Fibroblast of upper back skin (primary cell): ENCODE results near the gene SIGLEC10.

ENCODE experiments used
- DNase-seq: peaks from one replicate; pipeline ENCODE4 v3.0.0-alpha.2; 2013

Gene SIGLEC10

GRCh38 chr19:51391073-51391611 is 26.3 kb downstream of the SIGLEC10 start:
- DNase-seq, result no peak

GRCh38 chr19:51389143-51389542 is 28.3 kb downstream of the SIGLEC10 start:
- DNase-seq, result no peak

DNA sequence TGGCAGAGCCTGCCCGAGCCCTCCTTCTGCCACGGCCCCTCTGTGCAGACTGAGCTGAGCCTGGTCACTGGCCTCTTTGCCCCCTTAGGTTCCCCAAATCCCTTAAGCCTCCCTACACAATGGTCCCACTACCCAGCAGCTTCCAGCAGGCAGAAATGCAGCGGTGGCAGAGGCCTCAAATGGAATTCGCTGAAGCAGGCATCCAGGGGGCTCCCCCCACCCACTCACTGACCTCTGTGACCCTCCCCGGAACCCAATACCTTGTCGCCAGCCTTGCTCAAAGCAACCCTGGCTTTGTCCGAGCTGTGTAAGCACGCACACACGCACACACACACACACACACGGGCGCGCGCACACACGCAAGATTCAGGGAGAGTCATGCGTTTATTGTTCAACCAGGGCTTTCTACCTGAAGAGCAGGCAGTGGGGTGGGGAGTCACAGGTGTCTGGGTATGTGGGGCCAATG is 29.5 kb downstream of the SIGLEC10 start, which contains the start of gene LIM2:
Gene LIM2 (minus strand): TSS at position 51 of the 466 bp plus-strand sequence. CDS start 531 bp downstream, outside the sequence.
- DNase-seq, result no peak

GRCh38 chr19:51386882-51387520 is 30.4 kb downstream of the SIGLEC10 start:
- no peak for DNase-seq

DNA sequence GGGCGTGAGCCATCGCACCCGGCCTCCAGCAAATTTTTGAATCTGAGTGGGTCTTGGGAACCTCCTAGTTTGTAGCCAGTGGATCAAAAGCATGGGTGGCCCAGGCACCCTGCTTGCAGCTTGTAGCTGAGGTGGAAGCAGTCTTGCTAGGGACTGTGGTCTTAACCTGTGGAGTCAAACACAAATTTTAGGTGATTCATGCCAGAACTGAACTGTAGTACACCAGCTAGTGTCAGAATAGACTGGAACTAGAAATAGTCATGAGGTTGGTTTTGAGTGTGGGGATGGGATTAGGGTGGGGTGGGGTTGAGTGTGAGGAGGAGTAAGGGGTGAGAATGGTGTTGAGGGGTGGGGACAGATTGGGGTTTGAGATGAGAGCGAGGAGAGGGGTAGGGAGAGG is 35.4 kb downstream of the SIGLEC10 start:
- DNase-seq, result no peak

DNA sequence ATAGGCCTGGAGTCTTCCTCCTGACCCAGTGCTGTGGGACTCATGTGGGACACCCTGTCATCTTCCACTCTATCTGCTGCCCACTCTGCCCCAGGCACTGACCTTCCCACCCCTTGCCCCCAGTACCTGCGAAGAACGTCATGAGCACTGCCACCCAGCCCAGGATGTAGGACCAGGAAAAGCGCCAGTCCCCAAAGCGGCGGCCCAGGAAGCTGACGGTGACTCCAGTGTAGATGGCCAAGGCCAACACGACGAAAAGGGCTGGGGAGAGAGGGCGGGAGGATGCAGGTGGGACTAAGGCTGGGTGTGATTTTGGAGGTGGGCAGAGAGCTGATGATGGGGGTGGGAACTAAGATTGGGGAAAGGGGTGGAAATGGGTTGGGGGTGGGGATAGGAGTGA is 37.1 kb downstream of the SIGLEC10 start:
- no peak for DNase-seq

DNA sequence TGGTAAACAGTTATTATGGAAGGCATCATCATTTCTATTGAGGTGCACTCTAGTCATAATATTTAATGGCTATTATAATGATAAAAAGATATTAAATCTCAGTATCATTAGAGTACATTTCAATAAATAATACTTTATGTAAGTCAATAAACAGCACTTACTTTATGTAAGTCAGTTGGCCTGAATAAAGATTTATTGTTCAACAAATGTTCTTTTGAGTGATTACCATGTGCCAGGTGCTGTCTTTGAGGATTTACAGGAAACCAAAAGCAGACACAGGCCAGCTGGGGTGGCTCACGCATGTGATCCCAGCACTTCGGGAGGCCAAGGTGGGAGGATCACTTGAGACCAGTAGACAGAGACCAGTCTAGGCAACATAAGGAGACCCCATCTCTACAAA is 40.0 kb downstream of the SIGLEC10 start:
- DNase-seq, result no peak

- DNase-seq, result no peak
These were observed 41.8 kb downstream of the SIGLEC10 start for GRCh38 chr19:51375504-51376221.

GRCh38 chr19:51372649-51373504 is 44.6 kb downstream of the SIGLEC10 start, which contains the start of gene NKG7:
NKG7 (minus strand) TSS chr19:51372654; CDS start chr19:51372535, 119 bp downstream.
- no peak for DNase-seq

GRCh38 chr19:51372021-51372648 is 45.3 kb downstream of the SIGLEC10 start:
- no peak for DNase-seq

- DNase-seq, result no peak
These were observed 46.2 kb downstream of the SIGLEC10 start for GRCh38 chr19:51371186-51371690.

GRCh38 chr19:51370230-51370629 is 47.2 kb downstream of the SIGLEC10 start:
- no peak for DNase-seq

GRCh38 chr19:51368366-51369282 is 48.8 kb downstream of the SIGLEC10 start, which contains the start of gene CLDND2:
CLDND2 (minus strand) TSS chr19:51369003; CDS start chr19:51368577, 426 bp downstream.
- no peak for DNase-seq

GRCh38 chr19:51367565-51368365 is 49.7 kb downstream of the SIGLEC10 start:
- DNase-seq, result peak; percentile 99

- DNase-seq, result no peak
These were observed 50.2 kb downstream of the SIGLEC10 start for GRCh38 chr19:51367255-51367564.

GRCh38 chr19:51366389-51367254 is 50.8 kb downstream of the SIGLEC10 start:
- peak; percentile 98 for DNase-seq

GRCh38 chr19:51365965-51366388 is 51.5 kb downstream of the SIGLEC10 start, which contains the start of gene ETFB:
ETFB (minus strand) TSS chr19:51366388; CDS start chr19:51366326, 62 bp downstream.
- no peak for DNase-seq

- peak; percentile 43 for DNase-seq
These were observed 52.1 kb downstream of the SIGLEC10 start for GRCh38 chr19:51365211-51365964.
